CD14-positive monocyte (primary cell): ENCODE measurements around the gene GLB1L2. TPM values are rescaled to one million over a fixed set of nuclear protein-coding genes. Genes with fewer than 3 reads are reported as not detected.

Source experiments
- DNase-seq, 3 donors: peaks; one replicate each; pipeline ENCODE4 v3.0.0-alpha.2; 2011 to 2022
- H2AFZ ChIP-seq: 2 replicates; pipeline ENCODE4 v1.6.0; 2012; ENCODE audit warnings: mild to moderate bottlenecking, low read depth, low read length, inconsistent platforms; ENCODE audit not compliant: insufficient read depth, poor library complexity, severe bottlenecking
- H3K27ac ChIP-seq, 2 donors: 1 replicate in 1 of 2; 2 replicates in 1 of 2; pipeline ENCODE4 v1.5.1; 2012 to 2013; ENCODE audit warnings: low read length in 2 of 2, control low read depth in 1 of 2, inconsistent platforms in 1 of 2, low read depth in 1 of 2, mild to moderate bottlenecking in 1 of 2
- H3K27me3 ChIP-seq, 2 donors: one replicate each; pipeline versions ENCODE4 v1.6.0 to v1.6.1; 2011 to 2013; ENCODE audit warnings: low read length in 2 of 2; ENCODE audit not compliant: control insufficient read depth in 2 of 2, insufficient read depth in 2 of 2
- H3K36me3 ChIP-seq, 2 donors: replicated peaks in 1 of 2; 1 replicate in 1 of 2; 2 replicates in 1 of 2; pipeline versions ENCODE4 v1.5.1 to v1.6.1; 2012 to 2013; ENCODE audit warnings: low read length in 2 of 2, control low read depth in 1 of 2, inconsistent platforms in 1 of 2, mild to moderate bottlenecking in 1 of 2; ENCODE audit not compliant: insufficient read depth in 2 of 2, control insufficient read depth in 1 of 2
- H3K4me1 ChIP-seq, 2 donors: 1 replicate in 1 of 2; 2 replicates in 1 of 2; pipeline versions ENCODE4 v1.5.1 to v1.6.1; 2012 to 2013; ENCODE audit warnings: low read length in 2 of 2, control low read depth in 1 of 2, inconsistent platforms in 1 of 2, mild to moderate bottlenecking in 1 of 2, moderate library complexity in 1 of 2; ENCODE audit not compliant: insufficient read depth in 2 of 2, control insufficient read depth in 1 of 2
- H3K4me2 ChIP-seq: replicated peaks from 2 replicates; pipeline ENCODE3; 2012; ENCODE audit warnings: low read length, moderate library complexity, mild to moderate bottlenecking; ENCODE audit not compliant: poor library complexity, severe bottlenecking; ENCODE audit errors: extremely low read depth
- H3K4me3 ChIP-seq, 3 experiments: fragments of 200-600 bp in 1 of 3; sonication (generic) in 1 of 3; replicated peaks in 1 of 3; 1 replicate in 2 of 3; 2 replicates in 1 of 3; pipeline ENCODE4 v1.5.1; 2011 to 2013; ENCODE audit warnings: low read length in 3 of 3, mild to moderate bottlenecking in 3 of 3, control low read depth in 2 of 3, low read depth in 2 of 3, inconsistent platforms in 1 of 3, moderate library complexity in 1 of 3
- H3K79me2 ChIP-seq: 2 replicates; pipeline ENCODE4 v1.6.0; 2012; ENCODE audit warnings: mild to moderate bottlenecking, control low read depth, inconsistent platforms, low read length, moderate library complexity; ENCODE audit not compliant: insufficient read depth
- H3K9ac ChIP-seq: 2 replicates; pipeline ENCODE4 v1.6.0; 2017; ENCODE audit warnings: low read length, mild to moderate bottlenecking; ENCODE audit not compliant: insufficient read depth, poor library complexity, severe bottlenecking
- H3K9me3 ChIP-seq, 2 donors: replicated peaks in 1 of 2; 1 replicate in 1 of 2; 2 replicates in 1 of 2; pipeline versions ENCODE4 v1.5.1 to v1.6.1; 2012 to 2013; ENCODE audit warnings: low read length in 2 of 2, control low read depth in 1 of 2; ENCODE audit not compliant: control insufficient read depth in 1 of 2, insufficient read depth in 1 of 2
- H4K20me1 ChIP-seq: 2 replicates; pipeline ENCODE4 v1.6.0; 2012; ENCODE audit warnings: mild to moderate bottlenecking, low read length, control low read depth, moderate library complexity; ENCODE audit not compliant: insufficient read depth
- H3K27ac Mint-ChIP-seq, 7 donors: one replicate each; pipeline ENCODE4 v1.8.0; 2020; ENCODE audit warnings: mild to moderate bottlenecking in 7 of 7, mixed read lengths in 7 of 7, moderate library complexity in 6 of 7, inconsistent platforms in 2 of 7
- H3K27me3 Mint-ChIP-seq, 3 donors: one replicate each; pipeline ENCODE4 v1.8.0; 2021 to 2022; ENCODE audit warnings: low read depth in 3 of 3, mild to moderate bottlenecking in 3 of 3, mixed read lengths in 3 of 3, moderate library complexity in 3 of 3, inconsistent platforms in 1 of 3
- H3K36me3 Mint-ChIP-seq, 2 donors: one replicate each; pipeline ENCODE4 v1.8.0; 2020; ENCODE audit warnings: mixed read lengths in 2 of 2, inconsistent platforms in 1 of 2, mild to moderate bottlenecking in 1 of 2
- H3K4me1 Mint-ChIP-seq: one replicate; pipeline ENCODE4 v1.8.0; 2020; ENCODE audit warnings: mild to moderate bottlenecking, mixed read lengths
- H3K4me3 Mint-ChIP-seq, 2 donors: one replicate each; pipeline ENCODE4 v1.8.0; 2020; ENCODE audit warnings: mild to moderate bottlenecking in 2 of 2, mixed read lengths in 2 of 2, moderate library complexity in 1 of 2
- H3K9me3 Mint-ChIP-seq, 7 donors: one replicate each; pipeline ENCODE4 v1.8.0; 2020 to 2022; ENCODE audit warnings: mixed read lengths in 7 of 7, mild to moderate bottlenecking in 6 of 7, moderate library complexity in 6 of 7, inconsistent platforms in 2 of 7
- CTCF ChIP-seq: fragments of 200-600 bp; IDR thresholded peaks from one replicate; pipeline ENCODE4 v1.8.0; 2022; ENCODE audit warnings: antibody characterized with exemption, mild to moderate bottlenecking
- WGBS: methylation state at CpG from one replicate; pipeline ENCODE4 v1.1.5; 2013; ENCODE audit warnings: missing lambda C conversion rate; ENCODE audit not compliant: insufficient coverage; 5-methylcytosine and 5-hydroxymethylcytosine counted together
- intact Hi-C, 2 donors: fragments of 100-400 bp; cut with micrococcal nuclease; formaldehyde crosslinking; loops; one replicate each; pipeline versions ENCODE4 v1.15.0 to v1.15.1; 2023
- polyA plus RNA-seq, 3 donors: library from polyadenylated mRNA; depleted of rRNA in 1 of 3; unstranded in 2 of 3; stranded (reverse) in 1 of 3; fragments of 300-500 nt in 2 of 3; fragments of >200 nt in 1 of 3; fragmentation: Illumina TruSeq in 2 of 3; gene quantifications; 1 replicate in 2 of 3; 2 replicates in 1 of 3; pipeline ENCODE4 v1.2.3, GENCODE V29; 2012 to 2021

GLB1L2 gene
- polyA plus RNA-seq, 3 donors, result not detected

DNA sequence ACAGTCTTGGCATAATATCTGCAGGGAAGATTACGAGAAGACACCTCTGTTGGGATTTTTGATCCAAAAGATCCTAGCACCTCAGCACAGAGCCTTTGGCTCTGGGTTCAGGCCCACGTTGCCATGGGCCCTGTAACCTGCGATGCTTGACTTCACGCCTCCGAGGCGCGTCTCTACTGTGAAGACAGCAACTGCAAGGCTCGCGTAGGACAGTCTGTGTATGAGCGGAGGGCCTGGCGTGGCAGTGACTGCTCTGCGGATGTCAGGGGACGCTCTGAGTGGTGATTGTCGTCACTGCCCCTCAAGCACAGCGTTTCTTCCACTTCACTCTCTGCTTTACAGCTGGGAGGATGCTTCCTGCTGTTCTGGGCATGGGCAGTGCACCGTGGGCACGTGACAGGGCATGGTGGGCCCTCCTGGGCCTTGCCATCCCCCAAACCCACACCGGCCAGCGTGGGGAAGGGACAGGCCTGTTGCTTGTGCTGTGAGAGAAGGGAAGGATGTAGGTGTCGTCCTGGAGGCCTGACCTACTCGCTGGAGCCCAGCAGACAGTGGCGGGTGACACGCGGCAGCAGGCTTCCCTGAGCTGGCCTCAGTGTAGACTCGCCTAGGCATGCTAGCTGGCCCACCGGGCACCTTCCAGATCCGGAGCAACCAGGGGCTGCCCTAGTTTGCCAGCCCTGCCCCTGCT is 26.5 kb downstream of the GLB1L2 start:
- no peaks in the 10 kb centered on the region for H3K9me3 ChIP-seq
- H3K27me3 Mint-ChIP-seq, result peaks cover 14 to 22% (median 17%) of the 10 kb centered on the region in 3 donors
- peaks cover 0 to 2% (median 0%) of the 10 kb centered on the region in 7 donors for H3K9me3 Mint-ChIP-seq
- H3K4me2 ChIP-seq, result no peak overlapping the region
- no peak overlapping the region for H3K27ac Mint-ChIP-seq
- H3K36me3 Mint-ChIP-seq, result no peaks in the 10 kb centered on the region
- H3K27me3 ChIP-seq, result no peaks in the 10 kb centered on the region
- DNase-seq, result no peak
- no peaks in the 10 kb centered on the region for H3K4me1 ChIP-seq
- no peak overlapping the region for H3K4me3 ChIP-seq
- WGBS, result 95% methylated on average over 24 of the region's 27 CpGs
- H3K27ac ChIP-seq, result no peak overlapping the region
- no peaks in the 10 kb centered on the region for H3K4me1 Mint-ChIP-seq
- TF ChIP-seq CTCF, result no peak
- intact Hi-C loops, result no loop called here
- no peak overlapping the region for H3K4me3 Mint-ChIP-seq
- no peaks in the 10 kb centered on the region for H3K79me2 ChIP-seq
- H2AFZ ChIP-seq, result no peak overlapping the region
- no peaks in the 10 kb centered on the region for H3K36me3 ChIP-seq
- no peaks in the 10 kb centered on the region for H4K20me1 ChIP-seq
- H3K9ac ChIP-seq, result no peak overlapping the region

DNA sequence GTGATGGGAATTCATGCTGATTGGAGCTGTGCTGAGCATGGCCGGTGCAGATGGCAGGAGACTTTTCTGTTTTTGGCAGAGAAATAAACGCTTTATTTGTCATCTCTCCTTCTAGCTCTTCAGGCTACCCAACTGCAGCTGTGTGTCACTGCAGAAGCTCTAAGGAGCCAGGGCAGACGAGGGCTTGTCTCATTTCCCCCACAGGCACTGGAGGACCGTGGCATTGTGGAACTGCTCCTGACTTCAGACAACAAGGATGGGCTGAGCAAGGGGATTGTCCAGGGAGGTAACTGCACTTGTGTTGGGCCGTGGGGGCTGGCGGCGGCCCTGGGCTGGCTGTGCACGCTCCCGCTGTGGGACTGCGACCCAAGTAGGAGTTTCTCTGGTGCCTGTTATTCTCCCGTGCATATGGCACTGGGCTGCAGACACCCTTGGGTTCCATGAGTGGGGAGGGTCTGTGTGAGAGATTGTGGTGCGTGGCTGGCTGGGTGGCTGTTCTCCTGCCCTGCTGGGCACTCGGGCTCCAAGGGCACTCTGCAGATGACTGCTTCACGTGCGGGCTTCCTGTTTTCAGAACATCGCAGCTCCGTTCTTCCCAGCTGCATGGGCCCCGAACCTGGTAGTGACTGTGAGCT is 27.2 kb downstream of the GLB1L2 start:
- no peak for TF ChIP-seq CTCF
- Histone ChIP-seq H3K79me2 (no peaks in the 10 kb centered on the region), H3K27me3 (no peaks in the 10 kb centered on the region), H4K20me1 (no peaks in the 10 kb centered on the region), H3K9me3 (no peaks in the 10 kb centered on the region), H3K4me3 (no peak overlapping the region), H2AFZ (no peak overlapping the region), H3K4me1 (no peaks in the 10 kb centered on the region), H3K36me3 (no peaks in the 10 kb centered on the region), H3K9ac (no peak overlapping the region), H3K27ac (no peak overlapping the region), H3K4me2 (no peak overlapping the region)
- Mint-ChIP-seq H3K27ac (no peak overlapping the region), H3K9me3 (peaks cover 0 to 2% (median 0%) of the 10 kb centered on the region in 7 donors), H3K4me1 (no peaks in the 10 kb centered on the region), H3K27me3 (peaks cover 12 to 22% (median 17%) of the 10 kb centered on the region in 3 donors), H3K36me3 (no peaks in the 10 kb centered on the region), H3K4me3 (no peak overlapping the region)
- 93% methylated on average over 18 of the region's 18 CpGs for WGBS
- no peak for DNase-seq
- intact Hi-C loops, result no loop called here
